WERI-Rb-1 (cell line): ENCODE data around the gene NID1.

ENCODE experiments used
- DNase-seq: peaks from one replicate; pipeline ENCODE4 v3.0.0-alpha.2; 2020
- H3K27ac ChIP-seq: fragments of 250-450 bp; sonication (Bioruptor Pico); 2 replicates; pipeline ENCODE4 v1.5.1; 2020; ENCODE audit warnings: mild to moderate bottlenecking, moderate library complexity
- H3K27me3 ChIP-seq: fragments of 250-450 bp; sonication (Bioruptor Pico); 2 replicates; pipeline ENCODE4 v1.5.1; 2021; ENCODE audit warnings: mild to moderate bottlenecking, low read depth, moderate library complexity; ENCODE audit not compliant: insufficient read depth, severe bottlenecking
- H3K36me3 ChIP-seq: fragments of 250-450 bp; sonication (Bioruptor Pico); 2 replicates; pipeline ENCODE4 v1.5.1; 2020; ENCODE audit warnings: mild to moderate bottlenecking, moderate library complexity
- H3K4me3 ChIP-seq: 2 replicates; pipeline ENCODE4 v1.5.1; 2011; ENCODE audit warnings: low read depth, mild to moderate bottlenecking, control low read depth, low read length
- H3K9me3 ChIP-seq: fragments of 250-450 bp; sonication (Bioruptor Pico); 2 replicates; pipeline ENCODE4 v1.5.1; 2021; ENCODE audit warnings: mild to moderate bottlenecking, moderate library complexity; ENCODE audit not compliant: severe bottlenecking
- TF ChIP-seq, protein P1 (sequence below): IDR thresholded peaks from 2 replicates; pipeline ENCODE4 v1.5.1; 2011; ENCODE audit warnings: low read depth, mild to moderate bottlenecking, control low read depth, inconsistent platforms, low read length

NID1 gene

DNA sequence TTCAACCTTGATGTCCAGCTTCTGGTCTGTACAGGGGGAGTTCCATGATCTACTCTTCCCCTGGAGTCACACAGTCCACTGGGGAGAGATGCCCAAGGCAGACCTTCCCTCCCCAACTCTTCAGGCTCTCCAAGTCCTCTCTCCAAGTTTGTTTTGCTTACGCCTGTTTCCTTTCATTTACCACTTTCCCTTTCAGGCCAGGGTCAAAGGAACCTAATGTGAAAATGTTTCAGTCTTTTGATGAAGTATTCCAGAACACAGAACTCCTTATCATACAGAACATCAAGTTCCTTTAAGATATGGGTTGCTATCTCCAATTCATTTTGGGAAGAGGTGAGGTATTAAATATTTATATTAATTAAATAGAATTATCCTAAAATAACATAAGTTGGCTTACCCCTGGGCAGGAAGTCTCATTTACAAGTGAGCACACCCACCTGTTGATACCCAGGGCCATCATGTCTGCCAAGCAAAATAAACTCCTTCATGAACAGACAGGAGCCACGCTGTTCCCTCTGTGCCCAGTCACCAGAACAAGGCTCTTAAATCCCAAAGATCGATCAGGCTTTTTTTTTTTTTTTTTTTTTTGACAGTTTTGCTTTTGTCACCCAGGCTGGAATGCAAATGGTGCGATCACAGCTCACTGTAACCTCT is 116.0 kb downstream of the NID1 start:
- Histone ChIP-seq H3K27me3 (no peaks in the 10 kb centered on the region), H3K9me3 (peaks cover 2% of the 10 kb centered on the region), H3K36me3 (no peaks in the 10 kb centered on the region), H3K4me3 (no peak overlapping the region), H3K27ac (no peak overlapping the region)
- no peak for DNase-seq
- TF ChIP-seq, protein P1, sequence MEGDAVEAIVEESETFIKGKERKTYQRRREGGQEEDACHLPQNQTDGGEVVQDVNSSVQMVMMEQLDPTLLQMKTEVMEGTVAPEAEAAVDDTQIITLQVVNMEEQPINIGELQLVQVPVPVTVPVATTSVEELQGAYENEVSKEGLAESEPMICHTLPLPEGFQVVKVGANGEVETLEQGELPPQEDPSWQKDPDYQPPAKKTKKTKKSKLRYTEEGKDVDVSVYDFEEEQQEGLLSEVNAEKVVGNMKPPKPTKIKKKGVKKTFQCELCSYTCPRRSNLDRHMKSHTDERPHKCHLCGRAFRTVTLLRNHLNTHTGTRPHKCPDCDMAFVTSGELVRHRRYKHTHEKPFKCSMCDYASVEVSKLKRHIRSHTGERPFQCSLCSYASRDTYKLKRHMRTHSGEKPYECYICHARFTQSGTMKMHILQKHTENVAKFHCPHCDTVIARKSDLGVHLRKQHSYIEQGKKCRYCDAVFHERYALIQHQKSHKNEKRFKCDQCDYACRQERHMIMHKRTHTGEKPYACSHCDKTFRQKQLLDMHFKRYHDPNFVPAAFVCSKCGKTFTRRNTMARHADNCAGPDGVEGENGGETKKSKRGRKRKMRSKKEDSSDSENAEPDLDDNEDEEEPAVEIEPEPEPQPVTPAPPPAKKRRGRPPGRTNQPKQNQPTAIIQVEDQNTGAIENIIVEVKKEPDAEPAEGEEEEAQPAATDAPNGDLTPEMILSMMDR = no peak

DNA sequence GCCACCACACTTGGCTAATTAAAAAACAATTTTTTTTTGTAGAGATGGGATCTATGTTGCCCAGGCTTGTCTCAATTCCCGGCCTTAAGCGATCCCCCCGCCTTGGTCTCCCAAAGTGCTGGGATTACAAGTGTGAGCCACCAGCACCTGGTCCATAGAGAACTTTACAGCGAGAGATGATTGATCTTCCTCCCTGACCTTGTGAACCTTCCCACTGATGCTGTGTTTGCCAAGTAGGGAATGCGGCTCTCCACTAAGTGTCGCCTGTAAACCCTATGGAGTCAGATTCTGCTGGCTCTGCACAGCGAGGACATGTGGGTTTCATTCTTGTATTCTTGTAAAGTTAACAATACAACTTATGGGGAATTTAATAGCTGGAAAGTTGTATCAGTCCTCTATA is 116.9 kb downstream of the NID1 start:
- H3K27ac ChIP-seq = no peak overlapping the region
- peaks cover 2% of the 10 kb centered on the region for H3K9me3 ChIP-seq
- no peaks in the 10 kb centered on the region for H3K36me3 ChIP-seq
- DNase-seq = no peak
- no peak overlapping the region for H3K4me3 ChIP-seq
- H3K27me3 ChIP-seq = no peaks in the 10 kb centered on the region
- TF ChIP-seq, protein P1 = no peak

DNA sequence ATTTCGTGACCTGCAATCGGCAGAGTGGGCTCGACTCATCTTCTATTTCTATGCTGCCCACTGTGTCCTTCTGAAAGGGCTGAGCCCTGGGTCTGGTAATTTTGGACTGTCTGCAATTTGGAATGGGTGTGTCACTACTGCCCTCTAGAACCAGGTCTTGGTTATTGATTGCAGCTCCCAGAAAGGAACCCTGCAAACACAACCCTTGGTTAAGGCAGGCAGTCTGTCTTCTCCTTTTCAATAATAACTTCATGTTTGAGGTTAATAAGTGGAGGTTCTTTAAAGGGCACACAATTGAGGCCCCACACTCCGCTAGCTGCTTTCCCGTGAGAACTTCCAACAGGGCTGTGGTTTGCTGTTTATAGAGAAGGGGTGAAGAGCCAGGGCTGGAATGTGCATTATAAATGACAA is 118.3 kb downstream of the NID1 start:
- Histone ChIP-seq H3K27me3 (no peaks in the 10 kb centered on the region), H3K36me3 (no peaks in the 10 kb centered on the region), H3K27ac (no peak overlapping the region), H3K9me3 (peaks cover 2% of the 10 kb centered on the region), H3K4me3 (no peak overlapping the region)
- DNase-seq = no peak
- TF ChIP-seq, protein P1 = peak; percentile 44

DNA sequence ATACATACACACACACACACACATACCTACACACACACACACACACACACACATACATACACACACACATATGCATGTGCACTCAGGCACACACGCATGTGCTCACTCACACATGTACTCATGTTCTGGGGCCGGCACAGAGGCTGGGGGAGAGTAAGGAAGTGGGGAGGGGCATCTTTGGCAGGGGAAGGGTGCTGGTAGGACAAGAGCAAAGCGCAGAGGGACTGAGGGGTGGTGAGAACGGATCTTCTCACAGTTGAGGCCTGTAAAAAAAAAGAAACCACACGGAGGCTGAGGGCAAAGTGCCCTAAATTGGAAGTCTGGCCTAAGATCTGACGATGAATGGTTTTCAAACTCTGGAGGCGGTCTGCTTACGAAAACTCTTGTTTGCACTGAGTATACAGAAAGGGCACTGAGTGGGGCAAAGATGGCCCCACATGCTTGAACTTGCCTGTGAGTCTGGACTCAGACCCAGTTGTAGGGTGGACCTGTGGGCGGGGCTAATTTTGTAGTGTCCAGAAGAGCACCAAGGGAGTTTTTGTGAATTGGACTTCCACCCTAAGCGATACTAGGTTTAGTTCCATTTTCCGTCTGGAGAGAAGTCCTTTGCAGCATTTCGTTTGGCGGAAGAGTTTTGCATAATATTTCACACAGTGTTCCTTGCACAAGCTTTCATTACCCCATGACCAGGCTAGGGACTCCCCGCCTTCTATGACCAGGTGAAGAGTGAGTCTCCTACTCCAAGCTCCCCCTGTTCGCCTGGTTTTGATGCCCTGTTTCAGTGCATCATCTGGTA is 118.9 kb downstream of the NID1 start:
- Histone ChIP-seq H3K4me3 (no peak overlapping the region), H3K36me3 (no peaks in the 10 kb centered on the region), H3K27me3 (no peaks in the 10 kb centered on the region), H3K27ac (no peak overlapping the region), H3K9me3 (peaks cover 1% of the 10 kb centered on the region)
- DNase-seq = no peak
- TF ChIP-seq, protein P1 = no peak

DNA sequence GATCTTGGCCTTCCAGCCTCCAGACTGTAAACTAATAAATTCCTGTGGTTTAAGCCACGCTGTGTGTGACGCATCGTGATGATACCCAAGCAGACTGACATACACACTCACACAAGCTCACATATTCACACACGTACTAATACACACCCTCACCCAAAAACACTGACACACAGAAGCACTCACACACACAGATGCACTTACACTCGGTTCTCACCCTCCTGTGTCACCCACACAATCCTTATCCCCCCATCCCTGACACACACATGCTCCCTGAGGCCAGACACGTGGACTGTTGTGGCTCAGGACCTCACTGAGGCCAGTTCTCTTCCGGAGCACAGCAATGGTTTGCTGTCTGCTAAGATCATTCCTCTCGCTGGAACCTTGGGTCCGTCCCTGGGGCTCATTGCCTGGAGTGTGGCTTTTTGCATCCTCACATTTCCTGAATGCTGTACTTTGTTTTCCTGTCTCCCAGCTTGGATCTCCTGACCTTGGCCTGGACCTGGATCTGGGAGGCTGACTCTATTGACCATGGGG is 121.2 kb downstream of the NID1 start:
- no peak for DNase-seq
- TF ChIP-seq, protein P1 = no peak
- Histone ChIP-seq H3K36me3 (no peaks in the 10 kb centered on the region), H3K9me3 (no peaks in the 10 kb centered on the region), H3K4me3 (no peak overlapping the region), H3K27ac (no peak overlapping the region), H3K27me3 (no peaks in the 10 kb centered on the region)
